Measurements from ENCODE around the gene GRIA1.

The GRIA1 gene

DNA sequence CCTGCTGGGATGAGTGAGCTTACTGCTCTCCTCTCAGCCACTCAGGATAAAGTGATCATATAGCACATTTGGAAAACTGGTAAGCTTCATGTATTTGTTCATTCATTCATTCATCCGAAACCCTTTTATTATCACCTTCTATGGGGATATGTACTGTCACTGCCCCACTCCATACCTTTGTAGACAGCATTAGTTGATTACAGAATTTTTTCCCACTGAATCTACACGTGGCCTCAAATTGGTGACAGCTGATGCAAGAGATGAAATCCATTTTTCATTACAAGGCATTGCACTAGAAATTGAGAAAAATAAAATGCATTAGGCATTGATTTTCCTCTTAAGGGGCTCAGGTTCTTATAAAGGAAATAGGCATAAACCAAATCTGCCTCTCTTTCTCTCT lies 9.7 kb downstream of the GRIA1 start:
- no peak for DNase-seq

DNA sequence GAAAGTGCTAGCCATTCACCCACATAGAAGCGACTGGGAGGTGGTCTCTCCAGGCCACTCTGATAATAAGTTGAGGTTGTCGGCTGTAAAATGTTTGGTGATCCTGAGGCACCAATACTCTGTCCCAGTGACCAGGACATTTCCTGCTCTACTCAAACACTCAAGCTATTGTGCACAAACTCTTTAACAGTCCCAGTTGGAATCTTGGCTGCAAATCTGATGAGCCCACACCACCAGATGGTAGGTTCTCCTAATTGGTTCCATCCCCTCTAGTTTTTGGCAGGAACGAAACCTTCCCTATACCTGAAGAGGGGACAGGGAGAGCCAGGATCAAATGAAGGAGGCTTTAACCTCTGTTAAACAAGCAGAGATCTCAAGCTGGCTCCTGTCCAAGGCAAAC lies 14.3 kb downstream of the GRIA1 start:
- DNase-seq = no peak

DNA sequence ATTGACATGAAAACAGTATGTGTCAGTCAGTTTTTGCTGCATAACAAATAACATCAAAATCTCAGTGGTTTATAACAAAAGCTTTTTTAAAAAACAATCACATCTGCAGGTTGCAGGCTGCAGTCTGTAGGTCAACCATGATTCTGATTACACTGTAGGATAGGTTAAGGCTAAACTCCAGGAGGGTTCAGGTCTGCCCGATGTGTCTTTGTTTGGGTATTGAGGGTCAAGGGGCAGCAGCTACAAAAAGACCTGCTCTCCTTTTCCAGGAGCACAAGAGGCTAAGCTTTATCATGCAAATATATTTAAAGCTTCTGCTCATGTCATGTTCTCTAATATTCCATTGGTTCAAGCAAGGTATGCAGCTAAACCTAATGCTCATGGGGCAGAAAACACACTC lies 18.2 kb downstream of the GRIA1 start:
- DNase-seq = no peak

DNA sequence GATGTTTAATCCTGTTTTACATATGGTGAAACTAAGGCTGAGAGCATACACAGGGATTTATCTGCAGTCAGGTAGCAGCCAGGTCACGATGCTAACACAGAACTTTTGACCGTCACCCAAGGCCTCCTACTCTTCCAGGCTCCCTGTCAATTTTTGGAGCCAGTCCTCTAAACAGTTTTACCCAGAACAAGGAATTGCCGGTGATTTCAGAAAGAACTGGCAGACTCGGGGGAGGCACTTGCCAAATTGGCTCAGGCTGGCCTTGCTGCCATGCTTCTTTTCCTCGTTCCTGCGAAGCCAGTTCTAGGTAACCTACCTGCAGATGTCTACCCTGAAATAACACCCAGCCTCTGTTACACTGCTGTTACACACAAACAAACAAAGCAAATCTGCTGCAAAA lies 21.2 kb downstream of the GRIA1 start:
- DNase-seq = no peak

DNA sequence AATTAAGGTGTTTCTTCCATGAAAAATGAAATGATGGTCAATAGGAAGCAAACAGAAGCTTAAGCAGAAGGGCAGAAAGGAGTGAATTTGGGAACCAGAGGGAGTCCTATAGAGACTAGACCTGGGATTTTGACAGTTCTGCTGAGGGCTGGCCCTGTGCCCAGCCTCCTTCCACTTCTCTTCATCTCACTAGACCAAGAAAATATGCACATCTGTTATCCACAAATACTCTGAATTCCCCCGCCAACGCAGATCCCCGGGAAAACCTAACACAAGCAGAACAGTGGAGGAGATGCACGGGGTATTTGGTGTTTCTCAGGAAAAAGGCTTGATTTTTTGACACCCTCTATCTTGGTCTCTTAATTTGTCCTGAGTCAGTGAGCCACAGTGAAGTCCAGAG lies 22.7 kb downstream of the GRIA1 start:
- DNase-seq = peak; percentile 41

DNA sequence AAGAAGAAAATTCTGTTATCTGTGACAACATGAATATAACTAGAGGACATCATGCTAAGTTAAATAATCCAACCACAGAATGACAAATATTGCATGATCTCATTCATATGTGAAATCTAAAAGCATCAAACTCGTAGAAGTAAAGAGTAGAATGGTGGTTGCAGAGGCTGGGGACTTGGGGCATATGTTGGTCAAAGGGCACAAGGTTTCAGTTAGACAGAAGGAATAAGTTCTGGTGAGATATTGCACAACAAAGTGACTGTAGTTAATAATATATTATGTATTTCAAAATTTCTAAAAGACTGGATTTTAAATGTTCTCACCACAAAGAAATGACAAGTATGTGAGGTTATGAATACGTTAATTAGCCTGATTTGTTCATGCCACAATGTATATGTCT lies 24.8 kb downstream of the GRIA1 start:
- DNase-seq = no peak

DNA sequence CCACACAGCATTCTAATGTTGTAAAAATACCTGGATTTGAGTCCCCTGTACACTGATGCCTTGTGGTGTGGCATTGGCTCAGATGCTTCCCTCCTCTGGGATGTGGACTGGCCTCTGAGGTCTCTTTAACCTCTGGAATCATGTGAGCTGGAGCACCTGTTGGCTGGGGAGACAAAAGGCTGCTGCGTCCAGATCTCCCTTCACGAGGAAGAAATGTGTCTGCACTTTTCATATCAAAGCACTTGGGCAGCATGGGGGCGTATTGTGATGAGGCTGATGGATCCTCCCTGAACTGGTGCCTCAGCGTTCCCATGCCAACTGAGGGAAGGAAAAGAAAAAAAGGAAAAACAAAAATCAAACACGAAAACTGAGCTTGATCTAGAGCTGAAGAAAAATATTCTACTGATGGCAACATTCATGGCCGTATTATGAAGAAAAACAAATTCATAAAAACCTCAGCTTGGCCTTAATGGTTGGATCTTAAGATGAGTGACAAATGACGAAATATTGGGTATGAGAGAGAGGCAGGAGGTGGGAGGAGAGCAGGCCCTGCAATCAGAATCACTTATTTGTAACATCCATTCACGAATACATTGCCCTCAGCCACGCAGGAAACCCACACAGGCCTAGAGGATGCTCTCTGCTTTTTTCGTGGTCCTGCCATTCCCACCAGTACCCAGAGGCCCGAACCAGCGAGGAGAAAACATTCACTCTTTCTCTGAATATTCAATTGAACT lies 26.2 kb downstream of the GRIA1 start:
- DNase-seq = no peak

DNA sequence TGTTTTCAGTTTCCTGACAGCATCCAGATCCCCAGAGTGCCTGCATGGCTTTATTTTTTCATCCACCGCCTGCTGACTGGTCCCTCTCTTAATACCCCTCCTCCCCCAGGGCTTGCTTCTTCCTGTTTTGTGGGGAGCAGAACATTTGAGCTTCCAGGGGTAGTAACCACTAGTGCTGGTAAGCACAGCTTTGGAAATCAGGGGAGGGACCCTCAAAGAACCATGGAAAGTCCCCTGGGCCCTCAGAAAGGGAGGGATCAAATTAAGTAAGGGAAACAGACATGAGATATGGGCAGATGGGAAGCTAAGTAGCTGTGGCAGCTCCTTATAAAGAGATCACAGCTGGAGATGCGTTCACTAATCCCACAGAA lies 26.8 kb downstream of the GRIA1 start:
- DNase-seq = no peak

DNA sequence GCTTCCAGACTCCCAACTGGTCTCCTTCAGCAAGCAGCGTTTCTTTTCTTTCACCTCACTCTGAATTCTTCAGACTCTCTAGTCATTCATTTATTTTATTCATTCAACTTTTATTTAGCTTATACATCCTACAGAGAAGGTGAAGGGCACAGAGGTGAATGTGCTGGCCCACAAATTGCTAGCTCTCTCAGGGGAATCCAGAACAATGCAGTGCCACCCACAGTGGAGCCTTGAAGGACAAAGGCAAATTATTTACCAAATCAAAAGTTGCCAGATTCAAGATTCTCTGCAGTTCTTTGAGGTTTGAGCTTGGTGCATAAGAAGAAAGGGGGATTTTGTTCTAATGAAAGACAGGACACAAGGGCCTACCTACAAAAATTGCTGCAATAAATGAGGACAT lies 29.7 kb downstream of the GRIA1 start:
- no peak for DNase-seq

DNA sequence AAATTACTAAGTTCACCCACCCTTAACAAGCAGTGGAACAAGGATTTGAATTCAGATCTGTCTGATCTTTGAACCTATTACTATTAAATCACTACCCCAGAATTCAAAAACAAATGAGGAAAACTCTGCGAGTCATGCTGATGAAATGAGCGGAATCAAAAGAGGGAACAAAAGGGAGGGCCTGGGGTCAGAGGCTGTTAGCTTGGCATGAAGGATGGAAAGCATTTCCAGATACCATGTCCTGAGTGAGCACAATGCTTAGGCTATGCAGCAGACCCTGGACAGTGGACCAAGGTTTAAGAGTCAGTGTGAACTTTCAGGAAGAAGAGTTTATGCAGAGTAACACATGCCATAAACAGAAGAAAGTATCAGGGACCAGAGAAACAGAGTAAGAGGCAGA lies 30.5 kb downstream of the GRIA1 start:
- no peak for DNase-seq

DNA sequence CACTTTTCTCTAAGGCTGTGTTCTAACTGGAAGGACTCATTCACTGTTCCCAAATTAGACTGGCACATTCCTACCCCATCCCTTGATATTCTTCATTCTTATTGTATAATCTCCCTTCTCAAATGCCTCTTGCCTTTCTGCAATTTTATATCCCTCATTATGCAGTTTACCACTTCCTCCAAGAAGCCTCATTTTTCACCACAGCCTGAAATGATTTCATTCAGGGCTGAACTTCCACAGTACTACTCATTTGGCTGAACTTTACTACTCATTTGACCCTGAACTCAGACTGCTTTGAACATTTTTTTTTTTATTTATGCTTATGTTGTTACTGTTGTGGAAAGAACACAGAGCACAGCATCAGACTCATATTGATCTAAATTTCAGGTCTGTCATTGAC lies 32.7 kb downstream of the GRIA1 start:
- DNase-seq = no peak

DNA sequence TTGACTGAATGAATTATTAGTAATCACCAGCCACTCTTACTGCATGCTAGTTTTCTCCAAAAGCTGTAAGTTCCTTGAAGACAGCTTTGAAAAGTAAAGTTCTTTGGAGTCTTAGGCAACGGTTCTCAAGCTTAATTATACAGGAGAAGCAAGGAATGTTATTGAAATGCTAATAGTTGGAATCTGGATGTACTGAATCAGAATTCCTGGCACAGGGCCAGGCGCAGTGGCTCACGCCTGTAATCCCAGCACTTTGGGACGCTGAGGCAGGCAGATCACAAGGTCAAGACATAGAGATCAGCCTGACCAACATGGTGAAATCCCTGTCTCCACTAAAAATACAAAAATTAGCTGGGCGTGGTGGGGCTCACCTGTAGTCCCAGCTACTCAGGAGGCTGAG lies 33.4 kb downstream of the GRIA1 start:
- no peak for DNase-seq

DNA sequence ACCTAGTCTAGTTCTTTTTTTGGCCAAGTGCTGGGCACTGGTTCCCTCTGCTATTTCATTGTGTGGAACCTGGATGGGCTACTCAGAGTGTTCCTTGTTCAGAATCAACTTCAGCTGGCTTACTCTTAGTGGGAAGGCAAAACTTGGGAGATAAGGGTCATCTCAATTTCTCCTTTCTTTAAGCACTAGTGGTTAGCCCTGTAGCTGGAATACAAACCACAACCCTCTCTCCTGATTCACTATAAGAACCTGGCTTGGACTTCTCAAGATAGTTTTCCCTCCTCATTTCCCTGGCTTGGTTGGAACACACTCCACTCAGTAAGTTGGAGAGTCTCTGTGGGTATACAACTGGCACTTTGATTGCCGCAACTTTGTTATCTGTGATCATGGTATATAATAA lies 35.1 kb downstream of the GRIA1 start:
- DNase-seq = no peak

DNA sequence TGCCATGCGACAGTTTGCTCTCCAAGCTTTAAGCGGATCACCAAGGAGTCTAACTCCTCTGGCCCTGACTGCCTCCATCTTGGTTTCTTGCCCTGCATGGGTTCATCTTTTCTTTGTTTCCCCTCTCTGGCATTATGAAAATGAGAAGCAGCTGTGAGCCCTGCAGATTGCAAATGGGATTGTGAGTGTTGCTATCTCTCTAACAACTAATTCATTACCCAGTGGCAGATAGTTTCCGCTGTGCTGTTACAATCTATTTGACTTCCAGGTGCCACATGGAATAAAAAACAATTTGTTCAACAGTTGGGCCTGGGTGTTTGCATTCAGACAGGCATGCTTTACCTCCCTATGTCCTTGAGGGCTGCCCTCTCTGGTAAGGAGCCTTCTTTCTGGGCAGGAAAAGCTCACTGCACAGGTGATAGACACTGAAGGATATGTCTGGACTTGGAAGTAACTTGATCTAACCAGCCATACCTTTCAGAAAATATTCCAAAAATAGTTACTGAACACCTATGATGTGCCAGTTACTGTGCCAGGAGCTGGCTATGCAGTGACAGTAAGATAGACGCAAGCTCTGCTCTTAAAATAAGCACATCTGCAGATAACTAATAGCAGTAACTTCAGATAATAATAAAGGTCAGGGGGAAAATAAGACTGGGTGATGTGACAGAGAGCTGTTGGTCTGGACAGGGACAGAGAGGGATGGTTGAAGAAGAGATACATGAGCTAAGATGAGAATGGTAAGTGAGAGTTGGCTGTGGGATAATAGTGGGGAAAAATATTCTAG lies 40.1 kb downstream of the GRIA1 start:
- no peak for DNase-seq

DNA sequence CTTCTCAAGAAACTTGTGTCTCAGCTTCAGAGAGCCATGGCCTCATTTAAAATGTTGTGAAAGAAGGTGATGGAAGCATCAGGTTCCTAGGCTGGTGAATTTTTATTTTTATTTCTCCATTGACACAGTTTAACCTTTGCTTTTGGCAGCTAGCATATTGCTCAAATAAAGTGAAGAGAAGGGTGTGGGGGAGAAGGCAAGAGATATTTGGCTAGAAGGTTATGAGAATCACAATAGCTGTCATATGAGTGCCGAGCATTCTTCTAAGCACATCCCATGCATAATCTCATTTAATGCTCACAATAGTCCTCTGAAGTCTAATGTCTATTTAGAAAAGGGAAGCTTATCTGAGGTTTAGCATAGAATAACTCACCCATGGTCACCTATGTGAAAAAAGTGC lies 43.1 kb downstream of the GRIA1 start:
- no peak for DNase-seq

DNA sequence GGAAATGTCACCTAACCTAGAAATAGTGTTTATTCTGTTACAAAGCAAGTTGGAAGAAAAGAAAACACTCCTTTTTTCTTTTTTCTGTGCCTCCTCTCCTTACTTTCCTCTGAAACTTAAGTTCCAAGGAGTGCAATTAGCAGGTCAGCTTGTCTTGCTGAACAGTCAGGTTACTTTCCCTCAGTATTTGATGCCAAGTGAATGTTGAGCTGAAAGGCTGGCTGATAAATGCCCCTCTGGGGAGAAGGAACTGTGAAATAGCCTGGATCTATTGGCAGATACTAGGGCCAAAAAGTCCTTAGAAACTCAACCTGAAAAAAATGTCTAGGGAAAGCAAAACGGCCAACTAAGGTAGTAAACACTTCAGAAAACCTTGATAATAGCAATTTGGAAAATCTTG lies 43.6 kb downstream of the GRIA1 start:
- DNase-seq = no peak

DNA sequence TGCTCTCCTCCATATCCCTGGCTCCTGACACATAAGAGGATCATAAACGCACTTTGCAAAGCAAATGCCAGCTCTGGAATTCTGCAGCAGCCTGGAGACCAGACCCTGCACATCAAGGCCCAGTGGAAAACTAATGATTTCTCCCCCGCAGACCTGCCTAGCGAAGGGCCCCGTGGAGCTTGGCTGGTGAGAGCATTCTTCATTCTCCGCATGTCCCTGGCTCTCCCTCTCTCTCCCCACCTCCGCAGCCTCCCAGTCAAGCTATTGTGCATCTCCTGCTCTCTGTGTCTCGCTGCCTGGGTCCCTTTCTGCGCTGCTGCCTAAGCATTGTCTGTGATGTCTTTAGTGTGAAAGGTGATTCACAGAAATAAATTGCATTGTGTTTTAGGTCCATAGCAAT lies 46.7 kb downstream of the GRIA1 start:
- DNase-seq = no peak

DNA sequence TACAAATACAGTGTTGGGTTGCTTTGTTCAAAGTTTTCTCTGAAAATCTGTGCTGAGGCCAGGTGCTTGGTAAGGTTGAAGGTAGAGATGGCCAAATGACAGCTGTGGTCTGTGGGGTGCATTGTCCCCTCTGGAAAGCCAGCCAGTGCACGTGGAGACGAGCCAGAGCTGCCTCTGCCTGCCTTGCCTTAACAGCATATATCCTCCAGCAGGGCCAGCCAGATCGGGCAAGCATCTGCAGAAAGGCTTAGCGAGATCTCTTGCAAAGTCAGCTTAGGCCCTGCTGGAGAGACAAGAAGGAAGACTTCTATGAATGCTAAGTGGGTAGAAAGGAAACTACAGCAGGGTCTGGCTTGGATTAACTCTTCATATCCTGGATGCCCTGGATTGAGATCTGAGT lies 49.5 kb downstream of the GRIA1 start:
- DNase-seq = no peak

DNA sequence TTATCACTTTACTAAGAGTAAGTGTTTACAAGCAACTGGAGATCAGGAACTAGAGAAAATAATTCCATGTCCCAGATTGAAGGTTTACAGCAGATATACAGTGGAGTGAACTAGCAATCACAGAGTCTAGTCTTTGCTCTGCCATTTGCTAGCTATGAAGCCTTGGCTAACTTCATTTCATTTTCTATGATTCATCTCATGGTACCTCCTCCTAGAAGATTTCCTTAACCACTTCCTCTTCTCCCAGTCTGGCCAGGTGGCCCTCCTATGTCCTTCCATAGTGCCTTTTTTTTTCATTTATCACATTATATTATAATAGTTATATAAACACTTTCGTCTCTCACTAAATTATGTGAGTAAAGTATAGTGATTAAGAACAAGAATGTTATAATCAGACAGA lies 52.1 kb downstream of the GRIA1 start:
- no peak for DNase-seq

DNA sequence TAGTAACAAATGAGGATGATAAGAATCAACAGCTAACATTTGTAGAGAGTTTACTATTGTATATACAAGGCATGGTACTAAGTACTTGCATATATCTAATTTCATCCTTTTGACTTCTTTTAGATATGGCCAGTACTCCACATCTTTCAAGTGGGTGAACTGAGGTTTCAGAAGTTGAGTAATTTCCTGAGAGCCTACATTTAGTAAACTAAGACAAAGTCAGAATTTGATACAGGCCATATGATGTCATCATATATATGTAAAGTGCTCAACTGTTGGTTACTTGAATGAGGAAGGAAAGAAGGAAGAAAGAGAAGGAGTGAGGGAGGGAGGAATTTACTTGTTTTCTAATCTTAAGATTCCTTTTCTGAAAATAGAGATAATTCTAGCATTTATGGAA lies 52.8 kb downstream of the GRIA1 start:
- DNase-seq = no peak

DNA sequence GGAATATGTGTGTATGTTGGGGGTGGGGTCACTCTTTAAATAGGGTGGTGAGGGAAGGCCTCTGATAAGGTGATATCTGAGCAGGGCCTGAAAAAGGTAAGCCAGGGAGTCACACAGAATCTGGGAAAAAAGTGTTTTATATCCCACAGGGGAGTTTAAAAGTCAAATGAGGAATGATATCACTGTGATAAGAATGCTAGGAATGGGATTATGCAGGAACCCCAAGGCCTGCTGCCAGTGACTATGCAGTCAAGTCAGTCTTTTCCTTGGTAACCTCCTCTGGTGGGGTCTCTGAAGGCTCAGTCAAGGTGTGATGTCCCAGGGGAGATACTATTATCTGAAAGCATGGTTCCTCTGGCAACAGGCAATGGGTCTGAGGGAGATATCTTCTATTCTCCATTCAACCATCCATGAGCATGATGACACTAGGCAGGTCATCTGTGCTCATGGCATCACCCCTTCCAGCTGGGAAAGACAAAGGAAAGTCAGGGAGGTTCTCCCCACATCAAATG lies 53.5 kb downstream of the GRIA1 start:
- no peak for DNase-seq

DNA sequence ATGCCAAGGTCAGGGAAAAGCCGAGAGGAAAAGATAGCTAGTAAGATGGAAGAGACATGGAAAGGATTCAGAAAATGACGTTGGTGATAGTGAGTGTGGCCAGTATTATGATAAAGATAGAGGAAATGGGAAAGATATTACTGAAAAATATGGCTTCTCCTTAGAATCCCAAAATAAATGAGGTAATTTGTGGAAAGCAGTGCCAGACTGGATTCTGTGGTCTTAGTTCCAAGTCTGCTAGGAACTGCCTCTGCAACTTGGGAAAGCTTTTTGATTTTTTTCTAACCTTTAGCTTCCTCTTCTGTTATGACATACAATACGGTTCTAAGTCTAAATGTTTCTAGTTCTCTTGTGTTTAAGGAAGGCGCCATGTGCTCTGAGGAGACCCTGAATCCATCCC lies 54.2 kb downstream of the GRIA1 start:
- no peak for DNase-seq

DNA sequence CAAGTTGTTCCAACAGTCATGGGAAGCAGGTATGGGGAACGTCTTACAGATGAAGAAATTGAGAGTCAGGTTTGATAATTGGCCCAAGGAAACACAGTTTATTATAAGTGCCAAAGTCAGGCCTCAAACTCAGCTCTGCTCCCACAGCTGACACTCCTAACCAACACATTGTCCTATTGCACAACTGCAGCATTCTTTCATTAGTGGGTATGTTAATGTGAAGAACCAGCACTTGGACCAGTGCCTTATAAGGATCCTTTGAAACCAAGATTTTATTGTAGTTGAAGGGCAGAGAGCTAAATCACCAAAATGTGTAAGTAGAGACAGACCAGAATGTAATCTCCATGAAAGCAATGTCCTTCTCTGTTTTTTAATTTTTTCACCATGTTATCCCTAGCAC lies 56.1 kb downstream of the GRIA1 start:
- no peak for DNase-seq

DNA sequence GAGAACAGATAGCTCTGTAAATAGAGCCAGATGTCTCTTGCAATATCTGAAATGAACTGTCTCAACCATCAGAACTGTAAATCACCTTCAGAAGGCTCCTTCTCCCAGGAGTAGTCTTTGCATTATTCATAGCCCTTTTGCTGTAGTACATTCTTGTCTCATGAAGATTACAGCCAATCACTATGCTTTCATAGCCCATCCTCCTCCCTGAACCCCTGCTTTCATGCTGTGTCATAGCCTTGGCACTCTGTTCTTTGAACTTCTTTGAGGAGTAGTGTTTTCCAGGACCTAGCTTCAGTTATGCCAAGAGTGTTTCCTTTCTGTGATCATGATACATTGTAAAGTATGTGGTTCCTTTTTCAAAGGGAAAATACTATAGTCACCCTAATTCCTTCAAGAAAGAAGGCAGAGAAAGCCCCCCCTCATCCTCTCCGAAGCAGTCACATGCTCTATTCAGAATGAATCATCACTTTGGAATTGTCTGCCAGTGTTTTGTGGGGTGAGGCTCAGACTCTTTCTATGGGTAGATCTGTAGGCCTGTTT lies 61.1 kb downstream of the GRIA1 start:
- no peak for DNase-seq

Data from left hindlimb (tissue), 1 donor.